ENCODE data around the gene TNK1.

TNK1 gene

DNA sequence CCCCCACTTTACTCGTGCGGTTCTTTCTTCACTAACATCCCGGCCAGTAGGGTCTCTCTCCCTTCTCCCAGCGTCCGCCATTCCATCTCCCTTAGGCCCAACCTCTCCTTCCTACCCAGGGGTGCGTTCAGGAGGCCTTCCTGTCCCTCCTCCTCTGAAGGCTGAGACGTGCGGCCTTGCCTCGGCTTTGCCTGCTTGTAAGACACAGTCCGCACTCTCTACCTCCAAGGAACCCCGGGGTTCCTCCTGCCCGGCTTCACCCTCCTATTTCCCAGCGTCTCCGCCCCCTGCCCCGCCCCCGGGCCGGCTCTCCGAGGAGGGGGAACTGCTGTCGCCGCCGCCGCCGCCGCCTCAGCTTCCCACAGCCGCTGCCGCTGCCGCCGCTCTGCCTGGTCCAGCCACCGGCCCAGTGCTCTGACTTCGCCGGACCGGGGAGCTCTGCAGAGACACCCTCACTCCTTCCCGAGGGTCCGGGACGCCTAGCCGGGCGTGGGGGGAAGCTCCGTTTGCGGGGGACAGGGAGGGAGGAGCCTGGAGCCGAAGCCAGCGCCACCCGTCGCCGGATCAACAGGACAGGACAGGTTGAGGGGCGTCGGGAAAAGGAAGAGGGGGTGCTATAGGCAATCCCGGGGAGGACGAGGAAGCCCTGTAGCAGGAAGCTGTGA lies 57.2 kb downstream of the TNK1 start:
- ChIA-PET CTCF (interaction anchor here (0.6 to 4.3 kb wide), 4 partner anchors 41 to 125 kb away, joined by 3 to 28 read pairs (median 8); partner anchors contain the start of genes SENP3 and ZBTB4), POLR2A (ENCODE audit: low non-redundant PET) (interaction anchor here (0.6 to 1.1 kb wide), 3 partner anchors 29 to 115 kb away, joined by 3 to 4 read pairs (median 3); no protein-coding TSS in a partner anchor)
- no peak for DNase-seq (ENCODE audit: low spot score)
- H3K27ac ChIP-seq: peak overlapping the region; percentile 92
- TF ChIP-seq CTCF (conservative IDR thresholded peaks at IDR 0.05; ENCODE audit: low read depth): no peak

DNA sequence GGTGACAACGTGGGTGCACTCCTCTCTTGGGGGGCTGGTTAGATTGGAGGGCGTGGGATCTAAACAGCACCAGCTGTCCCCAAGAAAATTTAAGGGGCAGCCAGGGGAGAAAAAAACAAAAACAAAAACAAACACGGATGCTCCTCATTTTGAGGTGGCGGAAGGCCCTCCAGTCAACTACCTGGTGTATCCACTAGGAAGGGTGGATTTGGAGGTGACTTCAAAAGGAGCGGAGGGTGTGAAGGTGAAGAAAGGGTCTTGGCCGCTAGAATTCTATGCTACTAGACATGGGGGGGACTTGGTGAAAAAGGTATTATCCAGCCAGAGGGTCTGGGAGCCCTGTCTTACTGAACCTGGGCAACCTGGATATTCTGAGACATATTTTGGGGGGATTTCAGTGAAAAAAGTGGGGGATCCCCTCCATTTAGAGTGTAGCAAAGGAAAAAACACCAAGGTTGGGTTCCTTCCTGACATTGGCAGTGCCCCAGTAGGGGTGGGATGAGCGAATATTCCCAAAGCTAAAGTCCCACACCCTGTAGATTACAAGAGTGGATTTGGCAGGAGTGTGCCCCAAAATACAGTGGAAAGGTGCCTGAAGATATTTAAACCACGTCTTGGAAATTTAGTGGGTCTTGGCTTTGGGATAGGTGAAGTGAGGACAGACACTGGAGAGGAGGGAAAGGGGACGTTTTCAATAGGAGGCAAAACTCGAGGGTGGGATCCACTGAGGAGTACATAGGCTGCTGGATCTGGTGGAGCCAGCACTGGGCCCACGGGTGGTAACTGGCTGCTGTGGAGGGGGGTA lies 58.0 kb downstream of the TNK1 start:
- no peak for TF ChIP-seq CTCF (conservative IDR thresholded peaks at IDR 0.05; ENCODE audit: low read depth)
- peak overlapping the region; percentile 92 for H3K27ac ChIP-seq
- CTCF ChIA-PET: interaction anchor here (0.6 to 4.3 kb wide), 2 partner anchors 89 to 122 kb away, joined by 3 to 28 read pairs; partner anchors contain the start of gene SENP3
- no peak for DNase-seq (ENCODE audit: low spot score)
- POLR2A ChIA-PET (ENCODE audit: low non-redundant PET): interaction anchor here (0.6 to 1.1 kb wide), 2 partner anchors 46 to 114 kb away, joined by 3 to 4 read pairs; no protein-coding TSS in a partner anchor

All from RWPE1 (cell line).